OCI-LY7 (cell line): ENCODE results near the gene ZNF202.

Experiments used
- EZH2phosphoT487 ChIP-seq: fragments of 200-600 bp; sonication (generic); IDR thresholded peaks from 2 replicates; pipeline ENCODE4 v1.6.1; 2018; ENCODE audit warnings: low read depth, borderline replicate concordance, mild to moderate bottlenecking, mixed run types, antibody characterized with exemption, low read length, moderate library complexity, mixed read lengths
- TF ChIP-seq, protein P1 (sequence below): fragments of 200-600 bp; sonication (generic); conservative IDR thresholded peaks from 2 replicates; pipeline ENCODE4 v1.5.1; 2014; ENCODE audit warnings: mild to moderate bottlenecking, antibody characterized with exemption, low read length, moderate library complexity, mixed read lengths

DNA sequence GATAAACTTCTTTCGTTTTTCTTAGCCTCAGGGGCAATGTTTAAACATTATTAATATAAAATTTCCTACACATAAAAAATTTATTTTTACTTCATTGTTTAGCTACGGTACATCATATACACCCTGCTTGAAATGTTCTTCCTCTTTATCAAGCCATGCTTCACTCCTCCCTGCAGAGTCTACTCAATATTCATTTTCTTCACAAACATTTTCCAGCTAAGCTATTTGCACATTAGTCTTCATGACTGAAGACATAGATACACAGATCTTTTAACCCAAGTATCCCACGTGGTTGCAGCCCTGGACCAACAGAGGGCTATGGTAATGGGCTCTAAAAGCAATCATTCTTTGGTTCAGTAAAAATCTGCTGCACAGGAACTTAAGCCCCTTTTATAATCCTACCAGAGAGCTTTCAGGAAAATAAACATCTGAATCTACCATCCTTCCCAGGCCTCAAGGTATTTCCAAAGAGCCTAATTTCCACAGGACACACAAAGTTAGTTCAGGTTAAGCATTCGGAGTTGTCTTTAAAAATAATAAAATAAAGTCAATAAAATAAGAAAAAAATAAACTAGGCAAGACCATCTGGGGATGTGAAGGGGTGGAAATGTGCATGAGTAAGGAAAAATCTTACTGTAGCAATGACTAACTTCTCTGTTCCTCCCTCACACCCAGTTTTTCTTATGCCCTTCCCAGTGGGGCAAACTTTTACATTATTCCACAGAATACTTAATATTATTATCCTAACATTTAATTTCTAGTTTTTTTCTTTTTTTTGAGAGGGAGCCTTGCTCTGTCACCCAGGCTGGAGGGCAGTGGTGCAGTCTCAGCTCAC, 34.5 kb upstream of the ZNF202 start:
- TF ChIP-seq, protein P1, sequence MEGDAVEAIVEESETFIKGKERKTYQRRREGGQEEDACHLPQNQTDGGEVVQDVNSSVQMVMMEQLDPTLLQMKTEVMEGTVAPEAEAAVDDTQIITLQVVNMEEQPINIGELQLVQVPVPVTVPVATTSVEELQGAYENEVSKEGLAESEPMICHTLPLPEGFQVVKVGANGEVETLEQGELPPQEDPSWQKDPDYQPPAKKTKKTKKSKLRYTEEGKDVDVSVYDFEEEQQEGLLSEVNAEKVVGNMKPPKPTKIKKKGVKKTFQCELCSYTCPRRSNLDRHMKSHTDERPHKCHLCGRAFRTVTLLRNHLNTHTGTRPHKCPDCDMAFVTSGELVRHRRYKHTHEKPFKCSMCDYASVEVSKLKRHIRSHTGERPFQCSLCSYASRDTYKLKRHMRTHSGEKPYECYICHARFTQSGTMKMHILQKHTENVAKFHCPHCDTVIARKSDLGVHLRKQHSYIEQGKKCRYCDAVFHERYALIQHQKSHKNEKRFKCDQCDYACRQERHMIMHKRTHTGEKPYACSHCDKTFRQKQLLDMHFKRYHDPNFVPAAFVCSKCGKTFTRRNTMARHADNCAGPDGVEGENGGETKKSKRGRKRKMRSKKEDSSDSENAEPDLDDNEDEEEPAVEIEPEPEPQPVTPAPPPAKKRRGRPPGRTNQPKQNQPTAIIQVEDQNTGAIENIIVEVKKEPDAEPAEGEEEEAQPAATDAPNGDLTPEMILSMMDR = no peak
- TF ChIP-seq EZH2phosphoT487 = no peak
